ENCODE measurements around the gene ATAD2B. TPM values are rescaled to one million over a fixed set of nuclear protein-coding genes. Genes with fewer than 3 reads are reported as not detected.

Gene ATAD2B
- total RNA-seq, 1 experiment from 2014 or later: 8.6 TPM

- Histone ChIP-seq H3K4me1 (ENCODE audit: insufficient read depth, low read length) (no peaks in the 10 kb centered on the region), H3F3A (ENCODE audit: low read length, unreplicated experiment) (no peaks in the 10 kb centered on the region), H3K4me3 (ENCODE audit: low read length) (no peak overlapping the region), H3K36me3 (ENCODE audit: low read depth, low read length) (no peaks in the 10 kb centered on the region), H3K9me2 (replicated peaks; ENCODE audit: low read length) (no peaks in the 10 kb centered on the region), H3K9me3 (ENCODE audit: low read length) (no peaks in the 10 kb centered on the region), H4K20me1 (ENCODE audit: low read length) (no peaks in the 10 kb centered on the region), H3K27me3 (ENCODE audit: low read length) (no peaks in the 10 kb centered on the region), H3K27ac (ENCODE audit: low read length) (no peak overlapping the region), H3K79me2 (ENCODE audit: low read length) (no peaks in the 10 kb centered on the region), H3K4me2 (ENCODE audit: low read length) (no peak overlapping the region), H3K9ac (ENCODE audit: low read length) (no peak overlapping the region), H2AFZ (ENCODE audit: low read length) (no peak overlapping the region)
- POLR2A ChIA-PET (ENCODE audit: unreplicated experiment): no interaction called here
- no TSS peak for BruUV-seq (replicated peaks)
- DNase-seq (no peak), ATAC-seq (no peak)
- CTCF ChIA-PET: no interaction called here
- TF ChIP-seq EZH2 (IDR thresholded peaks at IDR 0.05; ENCODE audit: low read length, unreplicated experiment): no peak
- no peak for TF ChIP-seq EZH2phosphoT487 (IDR thresholded peaks at IDR 0.05; ENCODE audit: borderline replicate concordance, low read length)
- TF ChIP-seq, protein P1, sequence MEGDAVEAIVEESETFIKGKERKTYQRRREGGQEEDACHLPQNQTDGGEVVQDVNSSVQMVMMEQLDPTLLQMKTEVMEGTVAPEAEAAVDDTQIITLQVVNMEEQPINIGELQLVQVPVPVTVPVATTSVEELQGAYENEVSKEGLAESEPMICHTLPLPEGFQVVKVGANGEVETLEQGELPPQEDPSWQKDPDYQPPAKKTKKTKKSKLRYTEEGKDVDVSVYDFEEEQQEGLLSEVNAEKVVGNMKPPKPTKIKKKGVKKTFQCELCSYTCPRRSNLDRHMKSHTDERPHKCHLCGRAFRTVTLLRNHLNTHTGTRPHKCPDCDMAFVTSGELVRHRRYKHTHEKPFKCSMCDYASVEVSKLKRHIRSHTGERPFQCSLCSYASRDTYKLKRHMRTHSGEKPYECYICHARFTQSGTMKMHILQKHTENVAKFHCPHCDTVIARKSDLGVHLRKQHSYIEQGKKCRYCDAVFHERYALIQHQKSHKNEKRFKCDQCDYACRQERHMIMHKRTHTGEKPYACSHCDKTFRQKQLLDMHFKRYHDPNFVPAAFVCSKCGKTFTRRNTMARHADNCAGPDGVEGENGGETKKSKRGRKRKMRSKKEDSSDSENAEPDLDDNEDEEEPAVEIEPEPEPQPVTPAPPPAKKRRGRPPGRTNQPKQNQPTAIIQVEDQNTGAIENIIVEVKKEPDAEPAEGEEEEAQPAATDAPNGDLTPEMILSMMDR (conservative IDR thresholded peaks at IDR 0.05; ENCODE audit: low read depth, low read length): no peak
- intact Hi-C loops (cut with micrococcal nuclease): no loop called here
These were observed 219.8 kb downstream of the ATAD2B start for GRCh38 chr2:23707096-23707495.

GRCh38 chr2:23706613-23707078, 220.3 kb downstream of the ATAD2B start:
- intact Hi-C loops (cut with micrococcal nuclease): no loop called here

More at GRCh38 chr2:23706613-23707078, 220.3 kb downstream of the ATAD2B start:
- no peaks in the 10 kb centered on the region for H3K9me2 ChIP-seq (replicated peaks; ENCODE audit: low read length)
- H3K79me2 ChIP-seq (ENCODE audit: low read length): no peaks in the 10 kb centered on the region
- ATAC-seq: no peak
- H3K9me3 ChIP-seq (ENCODE audit: low read length): no peaks in the 10 kb centered on the region
- no peak overlapping the region for H2AFZ ChIP-seq (ENCODE audit: low read length)
- H3K4me1 ChIP-seq (ENCODE audit: insufficient read depth, low read length): no peaks in the 10 kb centered on the region
- no peaks in the 10 kb centered on the region for H3K27me3 ChIP-seq (ENCODE audit: low read length)
- H3K9ac ChIP-seq (ENCODE audit: low read length): no peak overlapping the region
- no peaks in the 10 kb centered on the region for H3F3A ChIP-seq (ENCODE audit: low read length, unreplicated experiment)
- no peak overlapping the region for H3K4me2 ChIP-seq (ENCODE audit: low read length)
- no peak for TF ChIP-seq EZH2 (IDR thresholded peaks at IDR 0.05; ENCODE audit: low read length, unreplicated experiment)
- TF ChIP-seq, protein P1 (conservative IDR thresholded peaks at IDR 0.05; ENCODE audit: low read depth, low read length): no peak
- TF ChIP-seq EZH2phosphoT487 (IDR thresholded peaks at IDR 0.05; ENCODE audit: borderline replicate concordance, low read length): no peak
- H3K27ac ChIP-seq (ENCODE audit: low read length): no peak overlapping the region
- H3K4me3 ChIP-seq (ENCODE audit: low read length): no peak overlapping the region
- DNase-seq: no peak
- no peaks in the 10 kb centered on the region for H3K36me3 ChIP-seq (ENCODE audit: low read depth, low read length)
- ChIA-PET POLR2A (ENCODE audit: unreplicated experiment) (no interaction called here), CTCF (no interaction called here)
- no peaks in the 10 kb centered on the region for H4K20me1 ChIP-seq (ENCODE audit: low read length)
- no TSS peak for BruUV-seq (replicated peaks)

Measured in PC-3 (cell line).